Endothelial cell of umbilical vein (primary cell): ENCODE results near the gene STXBP5. TPM values are rescaled to one million over a fixed set of nuclear protein-coding genes. Genes with fewer than 3 reads are reported as not detected.

Experiments
- BruUV-seq: library from RNA; stranded (reverse); fragments of 400-500 nt; replicated peaks from 2 replicates; lab custom pipeline; 2021; lab: Mats Ljungman, UMichigan
- CTCF ChIA-PET: fragments of 300-600, 350-600 bp; sonication (Branson Sonifier 250); formaldehyde crosslinking; loops from one replicate; lab custom pipeline; 2021; ENCODE audit warnings: antibody characterized with exemption, inconsistent platforms; lab: Charles Lee
- POLR2A ChIA-PET: fragments of 300-600, 350-600 bp; sonication (Branson Sonifier 250); formaldehyde crosslinking; loops from one replicate; lab custom pipeline; 2021; ENCODE audit warnings: antibody characterized with exemption, inconsistent platforms; lab: Charles Lee
- DNase-seq: peaks from one replicate; pipeline ENCODE4 v3.0.0-alpha.2; 2011; ENCODE audit warnings: low read depth, low spot score
- FAIRE-seq: peaks from 2 replicates; lab custom pipeline; 2011; peaks lifted over from hg19 to GRCh38; lab: Jason Lieb, UNC
- H2AFZ ChIP-seq: 2 replicates; pipeline ENCODE4 v1.6.0; 2012; ENCODE audit warnings: low read depth, low read length, control low read depth, inconsistent platforms
- H3K27ac ChIP-seq: 2 replicates; pipeline ENCODE4 v1.5.1; 2011; ENCODE audit warnings: low read depth, mild to moderate bottlenecking, control low read depth, low read length, moderate library complexity; ENCODE audit not compliant: insufficient read depth
- H3K27me3 ChIP-seq, 2 experiments: 2 replicates each; pipeline versions ENCODE4 v1.6.0 to v1.6.1; 2011; ENCODE audit warnings: low read length in 2 of 2, mixed read lengths in 1 of 2; ENCODE audit not compliant: control insufficient read depth in 2 of 2, insufficient read depth in 2 of 2
- H3K36me3 ChIP-seq, 2 experiments: 2 replicates in 1 of 2; 3 replicates in 1 of 2; pipeline ENCODE4 v1.5.1; 2011; ENCODE audit warnings: low read length in 2 of 2, mild to moderate bottlenecking in 1 of 2, moderate library complexity in 1 of 2; ENCODE audit not compliant: control insufficient read depth in 2 of 2, insufficient read depth in 2 of 2; ENCODE audit errors: extremely low read depth in 1 of 2
- H3K4me1 ChIP-seq: 3 replicates; pipeline ENCODE4 v1.5.1; 2011; ENCODE audit warnings: mild to moderate bottlenecking, low read length; ENCODE audit not compliant: control insufficient read depth, insufficient read depth; ENCODE audit errors: extremely low read depth
- H3K4me2 ChIP-seq: 2 replicates; pipeline ENCODE4 v1.6.1; 2011; ENCODE audit warnings: low read length, control low read depth, mixed read lengths; ENCODE audit not compliant: insufficient read depth
- H3K4me3 ChIP-seq, 3 experiments: fragments of 200-600 bp in 1 of 3; sonication (generic), shearing (Covaris generic) in 1 of 3; replicated peaks in 1 of 3; 2 replicates each; pipeline ENCODE4 v1.5.1; 2011 to 2016; ENCODE audit warnings: control low read depth in 3 of 3, low read length in 3 of 3, mild to moderate bottlenecking in 2 of 3, inconsistent platforms in 1 of 3, low read depth in 1 of 3, moderate library complexity in 1 of 3; ENCODE audit not compliant: insufficient read depth in 1 of 3
- H3K79me2 ChIP-seq: 2 replicates; pipeline ENCODE4 v1.6.0; 2012; ENCODE audit warnings: low read length, inconsistent platforms; ENCODE audit not compliant: control insufficient read depth, insufficient read depth
- H3K9ac ChIP-seq: replicated peaks from 2 replicates; pipeline ENCODE3; 2011; ENCODE audit warnings: low read length, control low read depth; ENCODE audit not compliant: insufficient read depth; ENCODE audit errors: extremely low read depth
- H3K9me1 ChIP-seq: replicated peaks from 3 replicates; pipeline ENCODE4 v1.6.0; 2011; ENCODE audit warnings: mild to moderate bottlenecking, low read length; ENCODE audit not compliant: control insufficient read depth, insufficient read depth; ENCODE audit errors: extremely low read depth
- H3K9me3 ChIP-seq: replicated peaks from 2 replicates; pipeline ENCODE4 v1.5.1; 2012; ENCODE audit warnings: low read length, inconsistent platforms; ENCODE audit not compliant: control insufficient read depth, insufficient read depth
- H4K20me1 ChIP-seq: replicated peaks from 2 replicates; pipeline ENCODE3; 2011; ENCODE audit warnings: mild to moderate bottlenecking, low read length; ENCODE audit not compliant: control insufficient read depth, insufficient read depth; ENCODE audit errors: extremely low read depth
- CTCF ChIP-seq, 2 donors: IDR thresholded peaks; 1 replicate in 1 of 2; 2 replicates in 1 of 2; pipeline ENCODE4 v1.5.1; 2011; ENCODE audit warnings: low read length in 2 of 2, mild to moderate bottlenecking in 2 of 2, moderate library complexity in 2 of 2, control low read depth in 1 of 2, inconsistent platforms in 1 of 2, low read depth in 1 of 2; ENCODE audit not compliant: insufficient read depth in 1 of 2; ENCODE audit errors: extremely low read depth in 1 of 2
- EZH2 ChIP-seq: IDR thresholded peaks from 2 replicates; pipeline ENCODE4 v1.6.1; 2012; ENCODE audit warnings: borderline replicate concordance, low read depth, mild to moderate bottlenecking, moderate library complexity, low read length, inconsistent platforms; ENCODE audit not compliant: severe bottlenecking
- FOS ChIP-seq: IDR thresholded peaks from 2 replicates; pipeline ENCODE4 v1.6.1; 2011; ENCODE audit warnings: mild to moderate bottlenecking, low read length, moderate library complexity, borderline replicate concordance; ENCODE audit not compliant: insufficient read depth
- GATA2 ChIP-seq: IDR thresholded peaks from 2 replicates; pipeline ENCODE4 v1.7.0; 2011; ENCODE audit warnings: low read depth, mild to moderate bottlenecking, moderate library complexity, mixed read lengths, low read length; ENCODE audit not compliant: insufficient read length, insufficient read depth
- JUN ChIP-seq: IDR thresholded peaks from 2 replicates; pipeline ENCODE4 v1.6.1; 2011; ENCODE audit warnings: borderline replicate concordance, low read depth; ENCODE audit not compliant: insufficient read length, insufficient read depth
- MAX ChIP-seq: IDR thresholded peaks from 2 replicates; pipeline ENCODE4 v1.6.1; 2011; ENCODE audit not compliant: insufficient read depth, insufficient read length
- MYC ChIP-seq: IDR thresholded peaks from one replicate; pipeline ENCODE4 v1.6.1; 2011; ENCODE audit warnings: mild to moderate bottlenecking, low read depth, low read length
- POLR2A ChIP-seq: IDR thresholded peaks from 2 replicates; pipeline ENCODE4 v1.6.1; 2012; ENCODE audit warnings: low read depth, mild to moderate bottlenecking, control low read depth, low read length
- POLR2AphosphoS5 ChIP-seq: IDR thresholded peaks from 2 replicates; pipeline ENCODE4 v1.6.1; 2012; ENCODE audit warnings: low read depth, mild to moderate bottlenecking, control low read depth, low read length, moderate library complexity; ENCODE audit not compliant: insufficient read depth
- dilution Hi-C: fragments of 300-500 bp; cut with MboI; formaldehyde crosslinking; loops from one replicate; pipeline ENCODE4 v1.15.0; 2019; ENCODE audit warnings: low sequenced_read_pairs; ENCODE audit not compliant: extremely low pct_ligation_motif_present
- intact Hi-C: fragments of 100-400 bp; cut with micrococcal nuclease; formaldehyde crosslinking; loops from one replicate; pipeline ENCODE4 v1.10.0; 2022
- polyA plus RNA-seq, 4 experiments: library from polyadenylated mRNA; depleted of rRNA in 3 of 4; stranded (reverse) in 3 of 4; unstranded in 1 of 4; fragments of >200 nt; gene quantifications; 2 replicates each; pipeline versions ENCODE4 v1.2.1 to v1.2.3, GENCODE V29; 2011 to 2012; ENCODE audit warnings: missing spikeins in 1 of 4
- total RNA-seq: library from RNA; stranded (reverse); gene quantifications from 2 replicates; pipeline ENCODE4 v1.2.3, GENCODE V29; 2021

Gene STXBP5
- total and polyA plus RNA-seq, 2 donors (not counting 3 experiments of a cell fraction or from before 2014, with no cell fraction given), result 7.1 to 21.8 TPM

DNA sequence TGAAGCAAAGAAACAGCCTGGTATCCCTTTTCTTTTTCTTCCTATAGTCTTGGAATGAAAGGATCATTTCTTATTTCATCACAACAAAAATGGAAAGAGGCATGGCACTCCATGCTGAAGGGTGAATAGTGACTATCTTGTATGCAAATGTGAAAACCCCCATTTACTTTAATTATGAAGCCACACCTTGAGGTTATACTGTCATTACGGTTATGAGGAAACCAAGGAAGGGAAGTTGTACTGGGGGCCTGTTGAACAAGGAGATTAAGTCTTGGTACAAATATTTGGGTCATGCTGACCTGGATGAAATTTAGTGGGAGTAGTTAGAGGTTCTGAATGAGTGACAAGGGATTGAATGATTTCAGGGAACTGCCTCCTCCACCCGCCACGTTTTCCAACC lies 8.7 kb upstream of the STXBP5 start:
- Histone ChIP-seq H3K4me3 (no peak overlapping the region), H3K9me3 (no peaks in the 10 kb centered on the region), H3K9me1 (no peaks in the 10 kb centered on the region), H3K4me2 (no peak overlapping the region), H3K27me3 (no peaks in the 10 kb centered on the region), H3K36me3 (no peaks in the 10 kb centered on the region), H3K4me1 (peaks cover 11% of the 10 kb centered on the region), H3K9ac (no peak overlapping the region), H2AFZ (no peak overlapping the region), H4K20me1 (no peaks in the 10 kb centered on the region), H3K79me2 (no peaks in the 10 kb centered on the region), H3K27ac (no peak overlapping the region)
- TF ChIP-seq MAX, result no peak
- no peak for TF ChIP-seq GATA2
- no peak for TF ChIP-seq POLR2A
- TF ChIP-seq EZH2, result no peak
- no peak for TF ChIP-seq JUN
- TF ChIP-seq POLR2AphosphoS5, result no peak
- TF ChIP-seq CTCF (IDR thresholded peaks at IDR 0.05; ENCODE audit: extremely low read depth in 1 of 2, insufficient read depth in 1 of 2, low read depth in 1 of 2, low read length in 2 of 2), result no peak
- no peak for TF ChIP-seq MYC
- no peak for TF ChIP-seq FOS
- DNase-seq (no peak), FAIRE-seq (no peak)
- intact Hi-C loops (no loop called here), dilution Hi-C loops (no loop called here)
- CTCF ChIA-PET, result no interaction called here
- POLR2A ChIA-PET, result no interaction called here
- BruUV-seq, result no TSS peak
